SK-N-MC (cell line): ENCODE results near the gene PTX4.

Experiments used
- EZH2 ChIP-seq: fragments of 200-600 bp; sonication (generic); IDR thresholded peaks from one replicate; pipeline ENCODE4 v1.6.1; 2017; ENCODE audit warnings: antibody characterized with exemption
- FOXP2 ChIP-seq: optimal IDR thresholded peaks from 2 replicates; pipeline ENCODE3; 2011; ENCODE audit warnings: mild to moderate bottlenecking, moderate library complexity; ENCODE audit not compliant: insufficient read depth; ENCODE audit errors: extremely low read length, control extremely low read depth
- POLR2AphosphoS5 ChIP-seq: IDR thresholded peaks from 2 replicates; pipeline ENCODE4 v1.6.1; 2012; ENCODE audit warnings: mild to moderate bottlenecking, low read depth, low read length, borderline replicate concordance

GRCh38 chr16:1435921-1436697 lies 52.6 kb downstream of the PTX4 start:
- TF ChIP-seq POLR2AphosphoS5 (no peak), FOXP2 (no peak), EZH2 (no peak)
